Urinary bladder (tissue), 4 donors: ENCODE measurements around the gene TSPAN17. TPM values are rescaled to one million over a fixed set of nuclear protein-coding genes. Genes with fewer than 3 reads are reported as not detected.

Experiments used
- DNase-seq: peaks from one replicate; pipeline ENCODE4 v3.0.0-alpha.2; 2015; ENCODE audit errors: extremely low spot score
- H3K27ac ChIP-seq: one replicate; pipeline ENCODE4 v1.5.1; 2013; ENCODE audit warnings: low read depth, mild to moderate bottlenecking, moderate library complexity
- H3K36me3 ChIP-seq: one replicate; pipeline ENCODE4 v1.6.1; 2013; ENCODE audit warnings: mild to moderate bottlenecking, moderate library complexity; ENCODE audit not compliant: insufficient read depth
- H3K4me1 ChIP-seq: one replicate; pipeline ENCODE4 v1.6.1; 2013; ENCODE audit warnings: mild to moderate bottlenecking, moderate library complexity; ENCODE audit not compliant: insufficient read depth
- H3K4me3 ChIP-seq: one replicate; pipeline ENCODE4 v1.5.1; 2013; ENCODE audit warnings: low read depth, low read length
- WGBS: extraction: QIAGEN DNeasy Blood & Tissue Kit; methylation state at CpG from one replicate; pipeline ENCODE4 v1.1.7; 2013; 5-methylcytosine and 5-hydroxymethylcytosine counted together
- polyA plus RNA-seq: library from polyadenylated mRNA; stranded (reverse); fragments of 200-250 nt; gene quantifications from one replicate; pipeline ENCODE4 v1.2.3, GENCODE V29; 2013
- total RNA-seq: library from RNA; depleted of rRNA; stranded (reverse); fragments of >200 nt; gene quantifications from one replicate; pipeline ENCODE4 v1.2.3, GENCODE V29; 2014
- donor health status: healthy with polysubstance abuse.
- donor health status: healthy.

Gene TSPAN17
- total and polyA plus RNA-seq, 2 donors, result 19.3 to 26.3 TPM

DNA sequence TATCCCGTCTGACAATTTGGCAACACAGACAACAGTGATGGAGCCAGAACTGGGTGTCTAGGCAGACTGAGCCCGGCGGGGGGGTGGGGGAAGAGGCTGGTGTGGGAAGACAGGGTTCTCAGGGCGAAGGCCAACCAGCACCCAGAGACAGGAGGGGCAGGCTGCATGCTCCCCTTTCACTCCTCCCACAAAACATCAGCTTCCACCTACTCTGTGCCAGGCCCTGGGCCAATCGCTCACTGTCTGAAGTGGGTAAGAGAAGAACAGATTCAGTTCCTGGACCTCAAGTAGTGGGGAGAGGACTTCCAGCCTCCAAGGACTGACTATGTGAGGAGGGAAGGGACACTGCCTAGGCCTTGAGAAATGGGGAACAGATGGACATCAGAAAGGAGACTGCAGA lies 19.7 kb upstream of the TSPAN17 start:
- Histone ChIP-seq H3K4me1 (no peaks in the 10 kb centered on the region), H3K27ac (no peak overlapping the region), H3K4me3 (no peak overlapping the region), H3K36me3 (no peaks in the 10 kb centered on the region)
- DNase-seq, result no peak
- WGBS, result 79% methylated on average over 5 of the region's 5 CpGs

DNA sequence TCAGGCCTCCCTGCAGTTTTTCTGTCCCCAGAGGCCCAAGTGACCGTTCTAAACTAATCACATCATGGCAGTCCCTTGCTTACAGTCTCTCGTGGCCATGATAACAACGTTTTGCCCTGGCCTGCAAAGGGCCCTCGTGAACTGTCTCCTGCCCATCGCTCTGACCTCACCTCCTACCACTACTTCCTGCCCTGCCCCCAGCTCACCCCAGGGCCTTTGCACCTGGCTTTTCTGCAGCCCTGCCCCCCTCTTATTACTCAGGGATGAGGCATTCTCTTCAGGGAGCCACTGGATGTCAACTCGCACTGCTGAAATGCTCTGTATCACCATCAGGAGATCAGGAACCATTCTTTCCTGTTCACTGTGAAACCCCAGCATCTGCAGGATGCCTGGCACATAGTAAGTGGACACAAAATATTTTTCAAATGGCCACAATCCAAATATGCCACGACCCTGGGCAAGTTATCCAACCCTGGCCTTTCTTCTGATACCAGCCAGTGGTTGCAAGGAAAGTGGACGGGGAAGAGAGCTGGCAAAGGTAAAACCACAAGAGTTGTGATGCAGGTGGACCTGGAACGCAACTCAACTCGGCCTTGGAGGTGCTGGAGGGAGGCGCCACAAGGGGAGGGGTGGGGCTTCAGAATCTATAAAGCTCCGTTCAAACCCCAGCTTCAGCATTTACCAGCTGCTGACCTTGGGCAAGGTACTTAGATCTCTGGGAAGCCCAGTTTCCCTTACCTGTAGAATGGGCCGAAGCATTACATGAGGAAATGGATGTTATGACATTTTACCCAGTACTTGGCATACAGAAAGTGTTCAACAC lies 18.7 kb upstream of the TSPAN17 start:
- 50% methylated on average over 13 of the region's 13 CpGs for WGBS

DNA sequence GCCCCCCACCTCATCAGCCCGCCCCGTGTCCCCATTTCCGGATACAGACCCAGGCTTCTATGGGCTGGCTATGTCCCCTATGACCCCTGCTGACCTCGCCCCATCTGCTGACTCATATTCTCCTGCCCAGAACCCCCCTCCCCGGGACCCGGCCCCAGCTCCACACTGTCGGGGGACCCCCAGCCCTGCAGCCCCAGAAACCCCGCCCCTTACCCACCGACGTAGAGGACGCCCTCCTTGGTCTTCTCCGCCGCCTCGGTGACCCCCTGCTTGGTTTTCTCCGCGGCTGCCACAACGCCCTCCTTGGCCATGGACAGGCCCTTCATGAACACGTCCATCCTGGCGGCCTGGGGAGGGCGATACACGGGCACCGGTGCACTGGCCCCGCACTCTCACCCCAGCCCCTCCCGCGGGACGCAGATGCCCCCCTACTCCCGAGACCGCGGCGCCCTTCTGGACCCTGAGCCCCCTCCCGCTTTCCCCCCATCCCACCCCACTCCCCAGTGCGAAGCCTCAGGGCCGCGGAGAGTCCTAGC lies 17.9 kb upstream of the TSPAN17 start:
- no peak for DNase-seq
- no peaks in the 10 kb centered on the region for H3K36me3 ChIP-seq
- no peak overlapping the region for H3K27ac ChIP-seq
- 4% methylated on average over 34 of the region's 34 CpGs for WGBS
- no peaks in the 10 kb centered on the region for H3K4me1 ChIP-seq
- H3K4me3 ChIP-seq, result no peak overlapping the region

More for the DNA sequence above, 18.7 kb upstream of the TSPAN17 start:
- H3K27ac ChIP-seq, result no peak overlapping the region
- H3K36me3 ChIP-seq, result no peaks in the 10 kb centered on the region
- H3K4me1 ChIP-seq, result no peaks in the 10 kb centered on the region
- no peak overlapping the region for H3K4me3 ChIP-seq
- DNase-seq, result no peak

DNA sequence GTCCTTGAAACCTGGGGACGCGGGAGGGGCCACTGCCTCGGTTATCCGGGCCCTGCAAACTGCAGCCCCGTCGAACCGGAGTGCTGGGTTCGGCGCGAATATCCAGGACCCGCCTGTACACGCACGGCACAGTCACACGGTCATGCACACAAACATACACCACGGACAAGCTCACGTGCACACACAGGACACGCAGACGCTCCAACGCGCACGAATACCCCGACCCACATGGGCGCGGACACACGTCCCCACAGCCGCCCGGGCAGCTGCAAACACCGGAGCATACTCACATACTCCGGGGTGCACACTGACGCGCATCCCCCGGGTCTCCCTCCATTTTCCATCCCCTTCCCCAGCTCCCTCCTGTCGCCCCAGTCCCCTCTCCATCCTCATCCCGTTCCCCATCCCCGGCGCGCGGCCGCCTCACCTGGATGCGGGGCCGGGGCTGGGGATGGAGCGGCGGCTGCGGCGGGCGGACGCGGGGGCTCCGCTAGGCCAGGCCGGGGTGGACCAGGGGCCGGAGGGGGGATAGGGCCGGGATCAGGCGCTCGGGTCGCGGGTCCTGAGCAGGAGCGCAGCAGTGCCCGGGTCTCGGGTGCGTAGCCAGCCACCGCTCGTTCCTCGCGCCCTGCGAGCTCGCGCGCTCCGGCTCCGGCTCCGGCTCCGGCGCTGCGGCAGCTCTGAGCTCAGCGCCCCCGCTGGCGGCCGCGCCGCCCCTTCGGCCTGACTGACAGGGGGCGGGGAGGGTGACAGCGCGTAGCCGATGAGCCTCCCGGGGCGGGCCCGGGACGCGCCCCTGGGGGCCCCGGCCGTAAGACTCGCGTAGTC lies 17.2 kb upstream of the TSPAN17 start, which contains the start of the genes EIF4E1B and SNCB:
EIF4E1B (plus strand) TSS at position 823 of the 828 bp plus-strand sequence. CDS start 12,113 bp downstream, outside the sequence.
SNCB (minus strand) TSS at position 682 of the 828 bp plus-strand sequence. CDS start 880 bp downstream, outside the sequence.
- Histone ChIP-seq H3K4me3 (peak within 1 kb of the TSS; percentile 26), H3K27ac (no peak within 1 kb of the TSS), H3K4me1 (no peaks in the 10 kb centered on the region), H3K36me3 (no peaks in the 10 kb centered on the region)
- WGBS, result 1% methylated on average over 94 of the region's 94 CpGs
- DNase-seq, result no peak

DNA sequence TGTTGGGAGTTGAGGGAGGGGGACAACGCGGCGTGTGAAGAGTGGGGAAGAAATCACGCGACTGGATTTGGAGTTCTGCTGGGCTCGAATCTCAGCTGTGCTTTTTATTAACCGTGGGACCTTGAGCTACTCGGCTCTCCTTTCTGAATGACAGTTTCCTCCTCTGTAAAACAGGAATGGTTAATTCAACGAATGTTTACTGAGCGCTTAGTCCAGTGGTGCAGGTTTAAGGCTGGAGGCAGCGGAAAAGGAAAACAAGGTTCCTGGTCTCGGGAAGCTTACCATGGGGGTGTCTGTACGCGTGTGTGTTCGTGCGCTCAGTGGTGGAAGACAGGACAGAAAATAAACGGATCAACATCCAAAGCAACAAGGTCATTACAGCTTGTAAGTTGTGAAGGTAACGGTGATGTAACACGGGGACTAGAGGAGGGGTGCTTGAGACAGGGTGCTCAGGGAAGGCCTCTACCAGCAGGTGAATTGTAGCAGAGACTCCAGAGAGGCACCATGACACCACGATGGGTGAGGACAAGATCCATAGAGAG lies 16.5 kb upstream of the TSPAN17 start:
- peak overlapping the region; percentile 26 for H3K4me3 ChIP-seq

DNA sequence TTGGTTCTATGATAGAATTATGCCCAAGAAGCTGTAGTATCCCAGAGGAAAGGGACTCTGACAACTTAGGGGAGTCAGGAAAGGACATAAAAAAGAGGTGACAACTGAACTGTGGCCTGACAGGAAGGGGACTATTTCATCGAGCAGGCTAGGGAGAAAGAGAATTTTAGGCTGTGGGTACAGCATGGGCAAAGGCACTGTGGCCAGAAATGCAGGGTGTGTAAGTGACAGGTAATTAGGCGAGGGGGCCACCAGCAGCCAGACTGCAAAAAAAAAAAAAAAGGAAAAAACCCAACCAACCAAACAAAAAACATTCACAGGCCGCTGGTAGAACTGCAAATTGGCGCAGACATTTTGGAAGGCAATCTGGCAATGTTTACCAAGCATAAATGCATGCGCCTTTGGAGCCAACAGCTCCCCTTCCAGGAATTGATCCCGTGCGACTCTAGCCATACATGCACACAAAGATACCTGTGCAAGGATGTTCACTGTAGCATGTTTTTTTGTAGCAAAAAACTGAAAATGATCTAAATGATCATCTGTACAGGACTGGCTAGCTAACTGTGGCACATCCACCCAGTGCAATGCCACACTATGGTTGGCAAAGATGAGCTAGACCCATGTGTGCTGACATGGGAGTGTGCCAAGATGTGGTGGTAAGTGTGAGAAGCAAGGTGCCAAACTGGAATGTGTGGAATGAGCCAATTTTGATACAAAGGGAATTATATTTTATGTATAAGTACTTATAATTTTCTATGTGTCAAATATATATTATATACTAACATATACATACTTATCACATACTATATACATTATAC lies 15.7 kb upstream of the TSPAN17 start:
- Histone ChIP-seq H3K4me1 (no peaks in the 10 kb centered on the region), H3K27ac (no peak overlapping the region), H3K4me3 (no peak overlapping the region), H3K36me3 (no peaks in the 10 kb centered on the region)
- no peak for DNase-seq
- 79% methylated on average over 7 of the region's 7 CpGs for WGBS

More for the DNA sequence above, 16.5 kb upstream of the TSPAN17 start:
- DNase-seq, result no peak
- Histone ChIP-seq H3K27ac (no peak overlapping the region), H3K36me3 (no peaks in the 10 kb centered on the region), H3K4me1 (no peaks in the 10 kb centered on the region)
- 8% methylated on average over 20 of the region's 20 CpGs for WGBS

DNA sequence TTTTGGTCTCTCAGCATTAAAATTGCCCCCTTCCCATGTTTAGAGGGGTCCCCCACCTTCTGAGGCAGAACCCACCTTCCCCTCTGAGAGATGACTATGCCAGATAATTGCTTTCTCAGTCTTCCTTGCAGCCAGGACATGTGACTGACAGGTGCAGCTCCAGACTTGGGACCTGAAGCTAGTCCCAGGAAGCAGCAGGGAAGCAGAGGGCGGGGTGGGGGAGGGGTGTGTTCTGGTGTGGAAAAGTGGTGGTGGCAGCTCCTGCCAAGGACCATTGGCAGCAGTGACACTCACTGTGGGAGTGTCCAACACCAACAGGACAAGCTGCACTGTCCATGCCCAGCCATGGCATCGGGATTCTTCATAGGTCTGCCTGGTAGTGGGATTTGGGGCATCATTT lies 14.5 kb upstream of the TSPAN17 start:
- Histone ChIP-seq H3K27ac (no peak overlapping the region), H3K4me3 (no peak overlapping the region), H3K4me1 (no peaks in the 10 kb centered on the region), H3K36me3 (no peaks in the 10 kb centered on the region)
- 85% methylated on average over 2 of the region's 2 CpGs for WGBS
- no peak for DNase-seq

DNA sequence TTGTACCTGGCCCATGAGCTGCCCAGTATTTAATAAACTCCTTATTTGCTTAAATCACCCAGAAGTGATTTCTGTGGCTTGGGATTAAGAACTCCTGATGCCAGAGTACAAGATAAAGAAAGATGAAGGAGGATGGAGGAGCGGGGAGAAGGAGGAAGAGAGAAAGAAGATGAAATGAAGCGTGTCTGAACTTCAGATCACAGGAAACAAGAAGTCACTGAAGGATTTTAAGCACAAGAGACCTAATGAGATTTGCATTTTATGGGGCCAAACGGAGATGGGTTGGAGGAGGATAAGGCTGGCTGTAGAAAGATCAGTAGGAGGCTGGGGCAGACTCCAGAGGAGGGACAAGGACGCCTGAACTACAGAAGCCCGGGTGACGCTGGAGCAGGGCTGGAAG lies 13.7 kb upstream of the TSPAN17 start:
- no peak for DNase-seq
- Histone ChIP-seq H3K27ac (no peak overlapping the region), H3K36me3 (no peaks in the 10 kb centered on the region), H3K4me3 (no peak overlapping the region), H3K4me1 (no peaks in the 10 kb centered on the region)
- WGBS, result 12% methylated on average over 6 of the region's 6 CpGs

DNA sequence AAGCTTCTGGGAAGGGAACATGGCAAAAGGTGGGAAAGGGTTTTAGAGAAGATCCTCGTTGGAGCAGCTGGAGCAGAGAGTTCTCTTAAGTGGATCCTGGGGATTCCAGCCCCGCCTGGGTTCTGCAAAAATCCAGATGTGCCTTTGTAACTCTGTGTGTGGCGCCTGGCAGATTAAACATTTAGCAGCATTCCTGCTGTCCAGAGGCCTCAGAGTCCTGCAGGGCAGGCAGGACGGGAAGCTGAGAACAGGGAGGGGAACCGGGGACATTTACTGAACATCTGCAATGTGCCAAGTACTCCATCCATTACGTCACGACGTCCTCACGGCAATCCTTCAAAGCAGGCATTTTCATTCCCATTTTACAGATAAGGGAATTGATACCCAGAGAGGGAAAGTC lies 10.9 kb upstream of the TSPAN17 start:
- no peak overlapping the region for H3K27ac ChIP-seq
- no peak for DNase-seq
- H3K4me3 ChIP-seq, result no peak overlapping the region
- no peaks in the 10 kb centered on the region for H3K4me1 ChIP-seq
- 29% methylated on average over 9 of the region's 9 CpGs for whole genome bisulfite sequencing
- H3K36me3 ChIP-seq, result no peaks in the 10 kb centered on the region

DNA sequence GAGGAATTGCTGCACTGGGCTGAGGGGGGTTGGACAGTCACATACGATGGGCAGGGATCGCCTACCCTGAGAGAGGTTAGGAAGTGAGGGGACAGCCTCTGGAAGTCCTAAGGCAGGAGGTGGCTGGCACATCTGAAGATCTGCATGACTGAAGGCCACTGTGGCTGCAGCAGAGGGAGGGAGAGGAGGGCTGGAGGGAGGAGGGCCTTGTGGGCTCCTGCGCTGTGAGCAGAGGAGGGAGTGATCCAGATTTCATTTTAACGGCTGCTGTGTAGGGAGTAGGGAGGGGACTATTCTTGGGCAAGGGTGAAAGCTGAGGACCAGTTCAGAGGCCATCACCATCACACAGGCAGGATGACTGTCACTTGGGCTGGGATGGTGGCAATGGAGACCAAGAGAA lies 9.7 kb upstream of the TSPAN17 start:
- Histone ChIP-seq H3K4me3 (no peak overlapping the region), H3K36me3 (no peaks in the 10 kb centered on the region), H3K27ac (no peak overlapping the region), H3K4me1 (no peaks in the 10 kb centered on the region)
- DNase-seq, result no peak
- WGBS, result 40% methylated on average over 4 of the region's 4 CpGs

DNA sequence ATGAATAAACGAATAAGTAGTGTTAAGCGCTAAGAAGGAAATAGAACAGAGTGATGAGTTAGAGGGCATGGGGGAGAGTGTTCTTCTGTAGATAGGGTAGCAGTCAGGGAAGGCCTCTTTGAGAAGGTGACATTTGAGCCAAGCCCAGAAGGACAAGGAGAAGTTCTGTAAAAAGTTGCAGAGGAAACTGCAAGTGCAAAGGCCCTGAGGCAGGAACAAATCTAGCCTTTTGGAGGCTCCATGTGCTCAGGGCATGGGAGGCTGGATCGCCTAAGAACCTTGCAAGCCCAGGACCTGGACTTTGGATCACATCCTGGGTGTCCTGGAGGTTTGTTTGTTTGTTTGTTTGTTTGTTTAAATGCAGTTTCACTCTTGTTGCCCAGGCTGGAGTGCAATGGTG lies 8.8 kb upstream of the TSPAN17 start:
- no peak for DNase-seq
- no peaks in the 10 kb centered on the region for H3K4me1 ChIP-seq
- H3K27ac ChIP-seq, result no peak overlapping the region
- no peaks in the 10 kb centered on the region for H3K36me3 ChIP-seq
- no peak overlapping the region for H3K4me3 ChIP-seq
- 96% methylated on average over 3 of the region's 3 CpGs for WGBS

DNA sequence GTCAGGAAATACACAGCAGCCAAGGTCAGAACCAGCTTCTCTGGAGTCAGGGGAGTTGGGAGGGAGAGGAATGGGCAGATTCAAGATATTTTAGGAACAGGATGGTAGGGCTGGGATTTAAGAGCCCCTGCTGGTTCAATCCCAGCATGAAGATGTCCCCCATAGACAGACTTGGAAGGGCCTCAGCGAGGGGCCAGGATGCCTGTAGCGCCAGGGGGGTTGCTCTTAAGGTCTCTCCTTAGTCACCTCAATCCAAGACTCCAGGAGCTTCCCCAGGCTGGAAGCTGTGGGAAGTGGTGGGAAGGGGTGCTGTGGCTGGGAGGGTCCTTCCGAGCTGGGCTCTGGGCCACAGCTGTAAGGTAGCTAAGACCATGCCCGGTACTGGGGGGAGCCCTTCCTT lies 8.1 kb upstream of the TSPAN17 start:
- DNase-seq, result no peak
- H3K4me1 ChIP-seq, result no peaks in the 10 kb centered on the region
- 42% methylated on average over 4 of the region's 4 CpGs for WGBS

DNA sequence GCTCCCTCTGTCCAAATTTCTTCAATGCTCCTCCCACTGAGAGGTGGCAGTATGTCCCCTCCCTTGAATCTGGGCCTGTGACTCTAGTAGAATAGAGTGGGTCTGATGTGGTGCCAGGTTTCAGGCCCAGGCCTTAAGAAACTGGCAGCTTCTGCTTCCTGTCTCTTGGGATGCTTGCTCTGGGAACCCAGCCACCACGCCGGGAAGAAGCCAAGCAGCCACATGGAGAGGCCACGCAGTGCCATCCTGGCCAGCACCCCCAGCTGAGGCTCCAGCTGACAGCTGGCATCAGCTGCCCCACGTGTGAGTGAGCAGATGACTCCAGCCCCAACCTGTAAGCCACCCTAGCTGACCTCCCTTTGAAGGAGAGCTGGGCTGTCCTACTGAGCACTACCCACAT lies 7.3 kb upstream of the TSPAN17 start:
- no peaks in the 10 kb centered on the region for H3K4me1 ChIP-seq
- no peaks in the 10 kb centered on the region for H3K36me3 ChIP-seq
- H3K27ac ChIP-seq, result no peak overlapping the region
- no peak overlapping the region for H3K4me3 ChIP-seq
- WGBS, result 42% methylated on average over 4 of the region's 4 CpGs
- no peak for DNase-seq

More for the DNA sequence above, 8.1 kb upstream of the TSPAN17 start:
- H3K27ac ChIP-seq, result no peak overlapping the region
- H3K4me3 ChIP-seq, result no peak overlapping the region
- H3K36me3 ChIP-seq, result no peaks in the 10 kb centered on the region
